Neural cell (in vitro differentiated cells): Measurements from ENCODE around the gene CTTN. TPM values are rescaled to one million over a fixed set of nuclear protein-coding genes. Genes with fewer than 3 reads are reported as not detected.

Experiments
- H2AFZ ChIP-seq: fragments of 200-600, 300-800 bp; sonication (generic), shearing (Covaris generic); 2 replicates; pipeline ENCODE4 v1.6.0; 2014; ENCODE audit warnings: low read depth, mild to moderate bottlenecking, antibody characterized with exemption, low read length, moderate library complexity
- H3F3A ChIP-seq: fragments of 200-600 bp; shearing (Covaris generic); 2 replicates; pipeline ENCODE4 v1.6.1; 2016; ENCODE audit warnings: mild to moderate bottlenecking, moderate library complexity, mixed read lengths, antibody characterized with exemption, low read length; ENCODE audit not compliant: insufficient read depth, poor library complexity, severe bottlenecking
- H3K27ac ChIP-seq: fragments of 200-600, 300-800 bp; sonication (generic), shearing (Covaris generic); 2 replicates; pipeline ENCODE4 v1.5.1; 2014; ENCODE audit warnings: mild to moderate bottlenecking, low read length, moderate library complexity
- H3K27me3 ChIP-seq: fragments of 300-800, 200-600 bp; sonication (generic), shearing (Covaris generic); 2 replicates; pipeline ENCODE4 v1.6.0; 2014; ENCODE audit warnings: mild to moderate bottlenecking, low read depth, low read length, moderate library complexity; ENCODE audit not compliant: insufficient read depth
- H3K36me3 ChIP-seq: fragments of 300-800, 200-600 bp; sonication (generic), shearing (Covaris generic); 2 replicates; pipeline ENCODE4 v1.5.1; 2014; ENCODE audit warnings: mild to moderate bottlenecking, antibody characterized with exemption, low read length, moderate library complexity; ENCODE audit not compliant: insufficient read depth
- H3K4me2 ChIP-seq: fragments of 300-800, 200-600 bp; sonication (generic), shearing (Covaris generic); 2 replicates; pipeline ENCODE4 v1.6.0; 2014; ENCODE audit warnings: mild to moderate bottlenecking, low read length
- H3K4me3 ChIP-seq: fragments of 300-800, 200-600 bp; sonication (generic), shearing (Covaris generic); 2 replicates; pipeline ENCODE4 v1.5.1; 2014; ENCODE audit warnings: mild to moderate bottlenecking, low read length, moderate library complexity
- H3K79me2 ChIP-seq: fragments of 200-600 bp; shearing (Covaris generic); replicated peaks from 2 replicates; pipeline ENCODE4 v1.6.0; 2014; ENCODE audit warnings: mild to moderate bottlenecking, low read length, moderate library complexity; ENCODE audit not compliant: insufficient read depth
- H3K9ac ChIP-seq: fragments of 300-800, 200-600 bp; sonication (generic), shearing (Covaris generic); 2 replicates; pipeline ENCODE4 v1.6.1; 2016; ENCODE audit warnings: mild to moderate bottlenecking, low read length, mixed read lengths
- H3K9me2 ChIP-seq: fragments of 200-600 bp; shearing (Covaris generic); 2 replicates; pipeline ENCODE4 v1.6.1; 2016; ENCODE audit warnings: mild to moderate bottlenecking, low read length, mixed read lengths; ENCODE audit not compliant: insufficient read depth
- H3K9me3 ChIP-seq: fragments of 200-600, 300-800 bp; sonication (generic), shearing (Covaris generic); 2 replicates; pipeline ENCODE4 v1.6.1; 2016; ENCODE audit warnings: mild to moderate bottlenecking, mixed run types, low read length, moderate library complexity, mixed read lengths
- H4K20me1 ChIP-seq: fragments of 200-600 bp; shearing (Covaris generic); 2 replicates; pipeline ENCODE4 v1.6.1; 2016; ENCODE audit warnings: mild to moderate bottlenecking, mixed run types; ENCODE audit not compliant: insufficient read depth
- EP300 ChIP-seq: fragments of 450-650 bp; conservative IDR thresholded peaks from 2 replicates; pipeline ENCODE4 v1.6.1; 2014; ENCODE audit warnings: antibody characterized with exemption, mild to moderate bottlenecking, moderate library complexity; ENCODE audit not compliant: poor library complexity, severe bottlenecking
- EZH2 ChIP-seq: fragments of 200-600, 300-800 bp; shearing (Covaris generic), sonication (generic); IDR thresholded peaks from 2 replicates; pipeline ENCODE4 v1.6.1; 2014; ENCODE audit warnings: antibody characterized with exemption, low read length, borderline replicate concordance, mild to moderate bottlenecking; ENCODE audit not compliant: insufficient read depth, poor library complexity, severe bottlenecking
- MXI1 ChIP-seq: fragments of 450-650 bp; conservative IDR thresholded peaks from 2 replicates; pipeline ENCODE4 v1.6.1; 2014; ENCODE audit warnings: antibody characterized with exemption, mild to moderate bottlenecking; ENCODE audit not compliant: poor library complexity, severe bottlenecking
- POLR2AphosphoS5 ChIP-seq: IDR thresholded peaks from 2 replicates; pipeline ENCODE4 v1.6.1; 2012
- RAD21 ChIP-seq: fragments of 450-650 bp; conservative IDR thresholded peaks from 2 replicates; pipeline ENCODE4 v1.6.1; 2014; ENCODE audit warnings: antibody characterized with exemption, mild to moderate bottlenecking, moderate library complexity
- SMC3 ChIP-seq: fragments of 450-650 bp; conservative IDR thresholded peaks from 2 replicates; pipeline ENCODE4 v1.6.1; 2014; ENCODE audit warnings: antibody characterized with exemption, mild to moderate bottlenecking, moderate library complexity; ENCODE audit not compliant: poor library complexity
- TAF1 ChIP-seq: IDR thresholded peaks from 2 replicates; pipeline ENCODE4 v1.6.1; 2012; ENCODE audit warnings: low read depth
- polyA plus RNA-seq: library from polyadenylated mRNA; depleted of rRNA; stranded (reverse); fragments of >200 nt; gene quantifications from 2 replicates; pipeline ENCODE4 v1.2.3, GENCODE V29; 2014
- TF ChIP-seq, protein P1 (sequence below): IDR thresholded peaks from 2 replicates; pipeline ENCODE4 v1.6.1; 2012; ENCODE audit warnings: borderline replicate concordance
- TF ChIP-seq, protein P2 (sequence below): fragments of 450-650 bp; IDR thresholded peaks from 2 replicates; pipeline ENCODE4 v1.5.1; 2014; ENCODE audit warnings: antibody characterized with exemption, mild to moderate bottlenecking, moderate library complexity; ENCODE audit not compliant: poor library complexity, severe bottlenecking

CTTN gene
- polyA plus RNA-seq, 1 donor from 2014 or later, result 220 TPM

DNA sequence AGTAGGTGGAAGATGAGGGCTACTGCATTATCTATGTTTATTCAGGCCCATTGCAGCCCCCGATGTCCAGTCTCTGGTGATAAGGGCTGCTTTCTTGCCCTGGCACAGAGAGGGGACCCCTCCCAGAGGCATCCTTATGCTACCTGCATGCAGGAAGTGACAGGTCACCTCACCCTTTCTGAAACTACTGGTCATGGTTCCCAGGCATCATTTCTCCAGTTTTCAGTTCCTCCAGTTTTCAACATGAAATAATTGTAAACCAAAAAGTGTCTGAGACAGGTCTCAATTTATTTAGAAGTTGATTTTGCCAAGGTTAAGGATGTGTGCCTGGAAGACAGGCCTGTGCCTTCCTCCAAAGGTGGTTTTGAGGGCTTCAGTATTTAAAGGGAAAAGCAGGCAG is 57.0 kb downstream of the CTTN start:
- H3K27ac ChIP-seq, result no peak overlapping the region
- no peak overlapping the region for H3K9ac ChIP-seq
- no peaks in the 10 kb centered on the region for H3K9me3 ChIP-seq
- TF ChIP-seq, protein P1, sequence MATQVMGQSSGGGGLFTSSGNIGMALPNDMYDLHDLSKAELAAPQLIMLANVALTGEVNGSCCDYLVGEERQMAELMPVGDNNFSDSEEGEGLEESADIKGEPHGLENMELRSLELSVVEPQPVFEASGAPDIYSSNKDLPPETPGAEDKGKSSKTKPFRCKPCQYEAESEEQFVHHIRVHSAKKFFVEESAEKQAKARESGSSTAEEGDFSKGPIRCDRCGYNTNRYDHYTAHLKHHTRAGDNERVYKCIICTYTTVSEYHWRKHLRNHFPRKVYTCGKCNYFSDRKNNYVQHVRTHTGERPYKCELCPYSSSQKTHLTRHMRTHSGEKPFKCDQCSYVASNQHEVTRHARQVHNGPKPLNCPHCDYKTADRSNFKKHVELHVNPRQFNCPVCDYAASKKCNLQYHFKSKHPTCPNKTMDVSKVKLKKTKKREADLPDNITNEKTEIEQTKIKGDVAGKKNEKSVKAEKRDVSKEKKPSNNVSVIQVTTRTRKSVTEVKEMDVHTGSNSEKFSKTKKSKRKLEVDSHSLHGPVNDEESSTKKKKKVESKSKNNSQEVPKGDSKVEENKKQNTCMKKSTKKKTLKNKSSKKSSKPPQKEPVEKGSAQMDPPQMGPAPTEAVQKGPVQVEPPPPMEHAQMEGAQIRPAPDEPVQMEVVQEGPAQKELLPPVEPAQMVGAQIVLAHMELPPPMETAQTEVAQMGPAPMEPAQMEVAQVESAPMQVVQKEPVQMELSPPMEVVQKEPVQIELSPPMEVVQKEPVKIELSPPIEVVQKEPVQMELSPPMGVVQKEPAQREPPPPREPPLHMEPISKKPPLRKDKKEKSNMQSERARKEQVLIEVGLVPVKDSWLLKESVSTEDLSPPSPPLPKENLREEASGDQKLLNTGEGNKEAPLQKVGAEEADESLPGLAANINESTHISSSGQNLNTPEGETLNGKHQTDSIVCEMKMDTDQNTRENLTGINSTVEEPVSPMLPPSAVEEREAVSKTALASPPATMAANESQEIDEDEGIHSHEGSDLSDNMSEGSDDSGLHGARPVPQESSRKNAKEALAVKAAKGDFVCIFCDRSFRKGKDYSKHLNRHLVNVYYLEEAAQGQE, result no peak
- no peak for TF ChIP-seq MXI1
- TF ChIP-seq SMC3, result no peak
- TF ChIP-seq, protein P2, sequence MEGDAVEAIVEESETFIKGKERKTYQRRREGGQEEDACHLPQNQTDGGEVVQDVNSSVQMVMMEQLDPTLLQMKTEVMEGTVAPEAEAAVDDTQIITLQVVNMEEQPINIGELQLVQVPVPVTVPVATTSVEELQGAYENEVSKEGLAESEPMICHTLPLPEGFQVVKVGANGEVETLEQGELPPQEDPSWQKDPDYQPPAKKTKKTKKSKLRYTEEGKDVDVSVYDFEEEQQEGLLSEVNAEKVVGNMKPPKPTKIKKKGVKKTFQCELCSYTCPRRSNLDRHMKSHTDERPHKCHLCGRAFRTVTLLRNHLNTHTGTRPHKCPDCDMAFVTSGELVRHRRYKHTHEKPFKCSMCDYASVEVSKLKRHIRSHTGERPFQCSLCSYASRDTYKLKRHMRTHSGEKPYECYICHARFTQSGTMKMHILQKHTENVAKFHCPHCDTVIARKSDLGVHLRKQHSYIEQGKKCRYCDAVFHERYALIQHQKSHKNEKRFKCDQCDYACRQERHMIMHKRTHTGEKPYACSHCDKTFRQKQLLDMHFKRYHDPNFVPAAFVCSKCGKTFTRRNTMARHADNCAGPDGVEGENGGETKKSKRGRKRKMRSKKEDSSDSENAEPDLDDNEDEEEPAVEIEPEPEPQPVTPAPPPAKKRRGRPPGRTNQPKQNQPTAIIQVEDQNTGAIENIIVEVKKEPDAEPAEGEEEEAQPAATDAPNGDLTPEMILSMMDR, result no peak
- no peak for TF ChIP-seq EZH2
- no peak for TF ChIP-seq RAD21
- TF ChIP-seq TAF1, result no peak
- TF ChIP-seq POLR2AphosphoS5, result no peak
- no peak for TF ChIP-seq EP300
- H3F3A ChIP-seq, result no peaks in the 10 kb centered on the region
- no peaks in the 10 kb centered on the region for H3K9me2 ChIP-seq
- H3K27me3 ChIP-seq, result no peaks in the 10 kb centered on the region
- no peaks in the 10 kb centered on the region for H3K36me3 ChIP-seq
- no peaks in the 10 kb centered on the region for H4K20me1 ChIP-seq
- H2AFZ ChIP-seq, result no peak overlapping the region
- no peak overlapping the region for H3K4me2 ChIP-seq
- H3K4me3 ChIP-seq, result no peak overlapping the region
- no peaks in the 10 kb centered on the region for H3K79me2 ChIP-seq

DNA sequence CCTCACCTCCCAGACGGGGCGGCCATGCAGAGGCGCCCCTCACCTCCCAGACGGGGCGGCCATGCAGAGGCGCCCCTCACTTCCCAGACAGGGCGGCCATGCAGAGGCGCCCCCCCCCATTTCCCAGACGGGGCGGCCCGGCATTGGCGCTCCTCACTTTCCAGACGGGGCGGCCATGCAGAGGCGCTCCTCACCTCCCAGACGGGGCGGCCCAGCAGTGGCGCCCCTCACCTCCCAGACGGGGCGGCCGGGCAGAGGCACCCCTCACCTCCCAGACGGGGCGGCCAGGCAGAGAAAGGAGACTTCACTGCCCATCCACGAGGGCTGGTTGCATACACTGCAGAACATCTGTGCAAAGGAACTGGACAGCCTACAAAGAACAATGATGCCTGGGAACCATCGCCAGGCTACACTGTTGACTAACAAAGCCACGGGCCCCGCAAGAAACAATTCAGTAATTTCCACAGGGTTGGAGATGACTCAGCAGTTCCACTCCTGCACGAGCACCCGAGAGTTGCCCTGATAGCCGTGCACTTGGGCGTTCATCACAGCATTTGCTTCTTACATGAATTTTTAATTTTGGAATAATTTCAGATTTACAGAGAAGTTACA is 58.7 kb downstream of the CTTN start:
- Histone ChIP-seq H3K27me3 (no peaks in the 10 kb centered on the region), H3K9ac (no peak overlapping the region), H3K4me2 (no peak overlapping the region), H2AFZ (no peak overlapping the region), H4K20me1 (no peaks in the 10 kb centered on the region), H3K27ac (no peak overlapping the region), H3K4me3 (no peak overlapping the region), H3K9me2 (no peaks in the 10 kb centered on the region), H3K79me2 (no peaks in the 10 kb centered on the region), H3F3A (no peaks in the 10 kb centered on the region), H3K36me3 (no peaks in the 10 kb centered on the region), H3K9me3 (no peaks in the 10 kb centered on the region)
- TF ChIP-seq TAF1, result no peak
- TF ChIP-seq, protein P1, result no peak
- no peak for TF ChIP-seq MXI1
- no peak for TF ChIP-seq RAD21
- TF ChIP-seq SMC3, result no peak
